GM23338 (cell line): Measurements from ENCODE around the gene NT5C. TPM values are rescaled to one million over a fixed set of nuclear protein-coding genes. Genes with fewer than 3 reads are reported as not detected.
A peak's percentile ranks its signal among the peaks of the same experiment; 100 is the strongest.

Experiments
- ATAC-seq: fragments of 200-7000 bp; cut with Tn5 transposase; 3 replicates; pipeline ENCODE4 v1.9.1; 2020
- DNase-seq: peaks from one replicate; pipeline ENCODE4 v3.0.0-alpha.2; 2015; ENCODE audit warnings: low spot score
- H2AFZ ChIP-seq: fragments of 200-600 bp; sonication (generic); 2 replicates; pipeline ENCODE4 v1.8.0; 2016; ENCODE audit warnings: antibody characterized with exemption, mild to moderate bottlenecking, moderate library complexity
- H3F3A ChIP-seq: fragments of 200-600 bp; sonication (generic); replicated peaks from 2 replicates; pipeline ENCODE4 v1.8.0; 2017; ENCODE audit warnings: antibody characterized with exemption, mixed run types, low read depth
- H3K27ac ChIP-seq: fragments of 200-600 bp; sonication (generic); 2 replicates; pipeline ENCODE4 v1.6.1; 2016; ENCODE audit warnings: low read depth
- H3K27me3 ChIP-seq: fragments of 200-600 bp; sonication (generic); 2 replicates; pipeline ENCODE4 v1.8.0; 2016; ENCODE audit warnings: mild to moderate bottlenecking, mixed run types, moderate library complexity; ENCODE audit not compliant: insufficient read depth
- H3K36me3 ChIP-seq: fragments of 200-600 bp; sonication (generic); 2 replicates; pipeline ENCODE4 v1.8.0; 2016; ENCODE audit warnings: mild to moderate bottlenecking; ENCODE audit not compliant: insufficient read depth
- H3K4me1 ChIP-seq: fragments of 200-600 bp; sonication (generic); 2 replicates; pipeline ENCODE4 v1.8.0; 2016; ENCODE audit warnings: mild to moderate bottlenecking, moderate library complexity; ENCODE audit not compliant: insufficient read depth
- H3K4me2 ChIP-seq: fragments of 200-600 bp; sonication (generic); 2 replicates; pipeline ENCODE4 v1.7.1; 2017; ENCODE audit warnings: mixed run types
- H3K4me3 ChIP-seq: fragments of 200-600 bp; sonication (generic); 2 replicates; pipeline ENCODE4 v1.6.1; 2016; ENCODE audit warnings: mixed run types
- H3K79me2 ChIP-seq: fragments of 200-600 bp; sonication (generic); replicated peaks from 2 replicates; pipeline ENCODE4 v1.8.0; 2017; ENCODE audit warnings: mild to moderate bottlenecking; ENCODE audit not compliant: insufficient read depth
- H3K9me2 ChIP-seq: fragments of 200-600 bp; sonication (generic); 2 replicates; pipeline ENCODE4 v1.8.0; 2017; ENCODE audit not compliant: insufficient read depth
- H4K20me1 ChIP-seq: fragments of 200-600 bp; sonication (generic); replicated peaks from 2 replicates; pipeline ENCODE4 v1.8.0; 2017; ENCODE audit warnings: mild to moderate bottlenecking; ENCODE audit not compliant: insufficient read depth
- H3K27ac Mint-ChIP-seq: 2 replicates; pipeline ENCODE4 v1.8.0; 2020; ENCODE audit warnings: inconsistent platforms, mild to moderate bottlenecking, moderate library complexity, mixed read lengths
- H3K27me3 Mint-ChIP-seq: 3 replicates; pipeline ENCODE4 v1.8.0; 2022; ENCODE audit warnings: low read depth, mild to moderate bottlenecking, moderate library complexity, mixed read lengths, inconsistent platforms; ENCODE audit not compliant: insufficient read depth, poor library complexity
- H3K36me3 Mint-ChIP-seq: 3 replicates; pipeline ENCODE4 v1.8.0; 2021; ENCODE audit warnings: low read depth, mild to moderate bottlenecking, inconsistent platforms, moderate library complexity, mixed read lengths
- H3K4me1 Mint-ChIP-seq: 3 replicates; pipeline ENCODE4 v1.8.0; 2020; ENCODE audit warnings: mild to moderate bottlenecking, inconsistent platforms, mixed read lengths
- H3K4me3 Mint-ChIP-seq: 3 replicates; pipeline ENCODE4 v1.8.0; 2021; ENCODE audit warnings: moderate library complexity, mild to moderate bottlenecking, inconsistent platforms, mixed read lengths
- H3K9me3 Mint-ChIP-seq: 3 replicates; pipeline ENCODE4 v1.8.0; 2020; ENCODE audit warnings: moderate library complexity, mild to moderate bottlenecking, inconsistent platforms, mixed read lengths
- CTCF ChIP-seq, 2 experiments: fragments of 200-600 bp in 1 of 2; sonication (generic) in 1 of 2; conservative IDR thresholded peaks; 2 replicates each; pipeline versions ENCODE4 v1.5.1 to v1.6.1; 2016 to 2017; ENCODE audit warnings: antibody characterized with exemption in 2 of 2, low read depth in 2 of 2, mild to moderate bottlenecking in 2 of 2, moderate library complexity in 1 of 2
- EZH2phosphoT487 ChIP-seq: fragments of 200-600 bp; sonication (generic); IDR thresholded peaks from one replicate; pipeline ENCODE4 v1.8.1; 2018; ENCODE audit warnings: antibody characterized with exemption; ENCODE audit not compliant: unreplicated experiment
- JUNB ChIP-seq: IDR thresholded peaks from one replicate; pipeline ENCODE4 v1.6.1; 2016; ENCODE audit warnings: antibody characterized with exemption; ENCODE audit not compliant: unreplicated experiment
- POLR2AphosphoS5 ChIP-seq: IDR thresholded peaks from 2 replicates; pipeline ENCODE4 v1.6.1; 2016; ENCODE audit warnings: antibody characterized with exemption, low read depth
- ZNF462 ChIP-seq: fragments of 250-450 bp; sonication (Bioruptor Pico); IDR thresholded peaks from 2 replicates; pipeline ENCODE4 v1.5.0; 2020; ENCODE audit warnings: mild to moderate bottlenecking, moderate library complexity
- polyA plus RNA-seq: library from polyadenylated mRNA; unstranded; fragments of >200 nt; fragmentation: Nextera tagmentation; extraction: Ambion mirVana; gene quantifications from 2 replicates; pipeline ENCODE4 v1.2.1, GENCODE V29; 2016
- total RNA-seq: library from RNA; depleted of rRNA; stranded (reverse); fragments of >200 nt; shearing (Covaris generic); gene quantifications from 2 replicates; pipeline ENCODE4 v1.2.3, GENCODE V29; 2014
- TF ChIP-seq, protein P1 (sequence below): IDR thresholded peaks from 2 replicates; pipeline ENCODE4 v1.6.1; 2016; ENCODE audit warnings: antibody characterized with exemption

The NT5C gene
- total and polyA plus RNA-seq, 2 experiments from 2014 or later: 91.7 to 120 TPM

- Histone ChIP-seq H3F3A (peaks cover 33% of the 10 kb centered on the region; the same call in 1 of the 2 replicates), H2AFZ (peak overlapping the region; percentile 90), H3K9me2 (no peaks in the 10 kb centered on the region), H3K27me3 (no peaks in the 10 kb centered on the region), H3K4me1 (peaks cover 10% of the 10 kb centered on the region; the same call in 1 of the 2 replicates), H3K27ac (no peak overlapping the region), H3K36me3 (no peaks in the 10 kb centered on the region), H3K4me2 (peak overlapping the region; percentile 93), H3K79me2 (peaks cover 13% of the 10 kb centered on the region), H4K20me1 (no peaks in the 10 kb centered on the region), H3K4me3 (peak overlapping the region; percentile 88)
- ATAC-seq: peak; percentile 24
- H3K27me3 Mint-ChIP-seq: peaks cover 21% of the 10 kb centered on the region
- peaks cover 26% of the 10 kb centered on the region for H3K4me1 Mint-ChIP-seq
- DNase-seq: peak; percentile 67
- H3K36me3 Mint-ChIP-seq: peaks cover 9% of the 10 kb centered on the region; the same call in 2 of the 3 replicates
- no peaks in the 10 kb centered on the region for H3K9me3 Mint-ChIP-seq
- H3K27ac Mint-ChIP-seq: no peak overlapping the region
- no peak for TF ChIP-seq POLR2AphosphoS5
- TF ChIP-seq, protein P1, sequence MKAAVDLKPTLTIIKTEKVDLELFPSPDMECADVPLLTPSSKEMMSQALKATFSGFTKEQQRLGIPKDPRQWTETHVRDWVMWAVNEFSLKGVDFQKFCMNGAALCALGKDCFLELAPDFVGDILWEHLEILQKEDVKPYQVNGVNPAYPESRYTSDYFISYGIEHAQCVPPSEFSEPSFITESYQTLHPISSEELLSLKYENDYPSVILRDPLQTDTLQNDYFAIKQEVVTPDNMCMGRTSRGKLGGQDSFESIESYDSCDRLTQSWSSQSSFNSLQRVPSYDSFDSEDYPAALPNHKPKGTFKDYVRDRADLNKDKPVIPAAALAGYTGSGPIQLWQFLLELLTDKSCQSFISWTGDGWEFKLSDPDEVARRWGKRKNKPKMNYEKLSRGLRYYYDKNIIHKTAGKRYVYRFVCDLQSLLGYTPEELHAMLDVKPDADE: no peak
- no peak for TF ChIP-seq ZNF462 (CRISPR knock-in tag)
- no peak for TF ChIP-seq CTCF (conservative IDR thresholded peaks at IDR 0.05; ENCODE audit: low read depth in 2 of 2)
- TF ChIP-seq EZH2phosphoT487: no peak
- TF ChIP-seq JUNB: no peak
- H3K4me3 Mint-ChIP-seq: peak overlapping the region; percentile 90
These were observed 22.5 kb downstream of the NT5C start for GRCh38 chr17:75109046-75109406.
